ENCODE data around the gene FAM3A. TPM values are rescaled to one million over a fixed set of nuclear protein-coding genes. Genes with fewer than 3 reads are reported as not detected.

Gene FAM3A
- total and polyA plus RNA-seq, 10 donors: 29.1 to 54.5 (median 35.0) TPM

DNA sequence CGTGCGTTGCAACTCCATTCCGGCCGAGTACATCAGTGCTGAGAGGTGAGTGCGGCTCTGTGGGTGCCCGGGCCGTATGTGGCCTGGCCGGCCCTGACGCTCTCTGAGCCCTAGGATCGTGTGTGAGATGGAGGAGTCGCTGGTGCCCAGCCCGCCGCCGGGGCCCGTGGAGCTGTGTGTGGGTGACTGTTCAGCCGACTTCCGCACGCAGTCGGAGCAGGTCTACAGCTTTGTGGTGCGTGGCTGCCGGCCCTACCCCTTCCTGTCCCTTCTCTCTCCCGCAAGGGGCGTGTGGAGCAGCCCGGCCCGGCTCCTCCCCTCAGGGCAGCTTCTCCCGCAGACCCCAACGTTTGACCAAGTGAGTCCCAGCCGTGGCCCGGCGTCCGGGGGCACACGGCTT lies 50.0 kb downstream of the FAM3A start:
- Histone ChIP-seq H3K4me1 (no peaks in the 10 kb centered on the region), H3K4me3 (no peak overlapping the region), H3K27ac (no peak overlapping the region), H3K36me3 (peaks cover 0 to 100% (median 42%) of the 10 kb centered on the region in 6 donors), H3K27me3 (replicated peaks in 1 of 7) (no peaks in the 10 kb centered on the region), H3K9me3 (no peaks in the 10 kb centered on the region)
- DNase-seq: no peak
- TF ChIP-seq, protein P1, sequence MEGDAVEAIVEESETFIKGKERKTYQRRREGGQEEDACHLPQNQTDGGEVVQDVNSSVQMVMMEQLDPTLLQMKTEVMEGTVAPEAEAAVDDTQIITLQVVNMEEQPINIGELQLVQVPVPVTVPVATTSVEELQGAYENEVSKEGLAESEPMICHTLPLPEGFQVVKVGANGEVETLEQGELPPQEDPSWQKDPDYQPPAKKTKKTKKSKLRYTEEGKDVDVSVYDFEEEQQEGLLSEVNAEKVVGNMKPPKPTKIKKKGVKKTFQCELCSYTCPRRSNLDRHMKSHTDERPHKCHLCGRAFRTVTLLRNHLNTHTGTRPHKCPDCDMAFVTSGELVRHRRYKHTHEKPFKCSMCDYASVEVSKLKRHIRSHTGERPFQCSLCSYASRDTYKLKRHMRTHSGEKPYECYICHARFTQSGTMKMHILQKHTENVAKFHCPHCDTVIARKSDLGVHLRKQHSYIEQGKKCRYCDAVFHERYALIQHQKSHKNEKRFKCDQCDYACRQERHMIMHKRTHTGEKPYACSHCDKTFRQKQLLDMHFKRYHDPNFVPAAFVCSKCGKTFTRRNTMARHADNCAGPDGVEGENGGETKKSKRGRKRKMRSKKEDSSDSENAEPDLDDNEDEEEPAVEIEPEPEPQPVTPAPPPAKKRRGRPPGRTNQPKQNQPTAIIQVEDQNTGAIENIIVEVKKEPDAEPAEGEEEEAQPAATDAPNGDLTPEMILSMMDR (IDR thresholded peaks at IDR 0.05 in 8 of 11, conservative IDR thresholded peaks at IDR 0.05 in 3 of 11): no peak
- TF ChIP-seq POLR2AphosphoS5 (IDR thresholded peaks at IDR 0.05) (no peak), POLR2A (IDR thresholded peaks at IDR 0.05) (no peak)
- intact Hi-C loops (cut with DNase I; ENCODE audit: low total_unique reads): no loop called here
- 94 to 97% (median 94%) methylated on average over 21 to 32 of the region's 32 CpGs; no CpG with 5 or more reads in 2 of the 5 donors for WGBS, 5 donors

DNA sequence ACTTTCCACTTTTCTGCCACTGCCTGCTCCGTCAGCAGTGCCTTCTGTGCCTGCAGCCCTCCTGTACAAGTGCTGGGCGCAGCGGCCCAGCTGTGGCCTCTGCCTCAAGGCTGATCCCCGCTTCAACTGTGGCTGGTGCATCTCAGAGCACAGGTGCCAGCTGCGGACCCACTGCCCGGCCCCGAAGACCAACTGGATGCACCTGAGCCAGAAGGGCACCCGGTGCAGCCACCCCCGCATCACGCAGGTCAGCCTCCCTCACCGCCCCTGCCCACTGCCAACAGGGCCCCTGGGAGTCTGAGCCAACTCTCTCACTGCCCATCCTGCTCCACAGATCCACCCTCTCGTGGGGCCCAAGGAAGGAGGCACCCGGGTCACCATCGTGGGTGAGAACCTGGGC lies 50.4 kb downstream of the FAM3A start:
- H3K27me3 ChIP-seq (replicated peaks in 1 of 7): no peaks in the 10 kb centered on the region
- H3K9me3 ChIP-seq: no peaks in the 10 kb centered on the region
- no peaks in the 10 kb centered on the region for H3K4me1 ChIP-seq
- no peak for DNase-seq
- peaks cover 0 to 100% (median 40%) of the 10 kb centered on the region in 6 donors for H3K36me3 ChIP-seq
- TF ChIP-seq, protein P1 (IDR thresholded peaks at IDR 0.05 in 8 of 11, conservative IDR thresholded peaks at IDR 0.05 in 3 of 11): no peak
- no peak for TF ChIP-seq POLR2AphosphoS5 (IDR thresholded peaks at IDR 0.05)
- TF ChIP-seq POLR2A (IDR thresholded peaks at IDR 0.05): no peak
- intact Hi-C loops (cut with DNase I; ENCODE audit: low total_unique reads): no loop called here
- 88 to 96% (median 93%) methylated on average over 5 to 14 of the region's 14 CpGs for WGBS, 5 donors
- H3K4me3 ChIP-seq: no peak overlapping the region
- H3K27ac ChIP-seq: no peak overlapping the region

DNA sequence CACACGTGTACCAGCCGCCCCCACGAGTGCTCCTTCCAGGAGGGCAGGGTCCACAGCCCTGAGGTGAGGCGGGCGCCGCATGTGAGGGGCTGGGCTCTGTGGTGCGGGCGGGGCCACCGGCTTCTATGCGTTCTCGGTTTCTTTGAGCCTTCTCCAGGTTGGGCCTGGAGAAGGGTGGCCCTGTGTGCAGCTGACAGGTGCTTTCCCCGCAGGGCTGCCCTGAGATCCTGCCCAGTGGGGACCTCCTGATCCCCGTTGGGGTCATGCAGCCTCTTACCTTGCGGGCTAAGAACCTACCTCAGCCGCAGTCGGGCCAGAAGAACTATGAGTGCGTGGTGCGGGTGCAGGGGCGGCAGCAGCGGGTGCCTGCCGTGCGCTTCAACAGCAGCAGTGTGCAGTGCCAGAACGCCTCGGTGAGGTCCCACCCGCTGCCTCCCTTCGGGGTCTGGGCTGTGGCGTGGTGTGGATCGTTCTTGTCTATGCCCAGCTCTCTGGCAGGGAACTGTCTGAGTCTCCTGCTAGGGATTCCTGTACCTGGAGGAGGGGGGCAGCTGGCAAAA lies 51.1 kb downstream of the FAM3A start:
- H3K4me3 ChIP-seq: no peak overlapping the region
- TF ChIP-seq POLR2A (IDR thresholded peaks at IDR 0.05) (no peak), POLR2AphosphoS5 (IDR thresholded peaks at IDR 0.05) (no peak)
- TF ChIP-seq, protein P1 (IDR thresholded peaks at IDR 0.05 in 8 of 11, conservative IDR thresholded peaks at IDR 0.05 in 3 of 11): no peak
- no peak overlapping the region for H3K27ac ChIP-seq
- no peaks in the 10 kb centered on the region for H3K9me3 ChIP-seq
- DNase-seq: no peak
- no peaks in the 10 kb centered on the region for H3K27me3 ChIP-seq (replicated peaks in 1 of 7)
- H3K4me1 ChIP-seq: peaks cover 0 to 4% (median under 1%) of the 10 kb centered on the region in 6 donors
- intact Hi-C loops (cut with DNase I; ENCODE audit: low total_unique reads): no loop called here
- H3K36me3 ChIP-seq: peaks cover 0 to 99% (median 35%) of the 10 kb centered on the region in 6 donors
- WGBS, 5 donors: 91 to 96% (median 95%) methylated on average over 25 to 28 of the region's 28 CpGs; no CpG with 5 or more reads in 1 of the 5 donors

DNA sequence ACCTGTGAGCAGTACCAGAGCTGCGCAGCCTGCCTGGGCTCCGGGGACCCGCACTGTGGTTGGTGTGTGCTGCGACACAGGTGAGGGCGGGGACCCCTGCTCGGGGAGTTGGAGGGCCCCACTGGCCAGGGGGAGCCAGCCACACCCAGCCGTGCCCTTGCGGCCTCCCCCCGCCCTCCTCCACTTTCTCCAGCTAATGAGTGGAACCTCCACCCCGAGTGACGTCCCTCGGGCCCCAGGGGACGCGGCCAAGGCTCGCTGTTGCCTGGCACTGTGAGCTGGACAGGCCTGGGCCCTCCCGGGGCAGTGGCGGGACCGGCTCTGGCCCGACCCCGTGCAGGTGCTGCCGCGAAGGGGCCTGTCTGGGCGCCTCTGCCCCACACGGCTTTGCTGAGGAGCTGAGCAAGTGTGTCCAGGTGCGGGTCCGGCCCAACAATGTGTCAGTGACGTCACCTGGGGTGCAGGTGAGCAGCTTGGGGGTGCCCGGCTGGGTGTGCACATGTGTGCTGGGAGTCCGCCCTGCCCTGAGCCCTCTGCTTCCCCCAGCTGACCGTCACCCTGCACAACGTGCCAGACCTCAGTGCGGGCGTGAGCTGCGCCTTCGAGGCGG lies 52.3 kb downstream of the FAM3A start:
- no peak overlapping the region for H3K4me3 ChIP-seq
- no peak for DNase-seq
- H3K27ac ChIP-seq: no peak overlapping the region
- peaks cover 0 to 87% (median 27%) of the 10 kb centered on the region in 6 donors for H3K36me3 ChIP-seq
- no peaks in the 10 kb centered on the region for H3K9me3 ChIP-seq
- H3K27me3 ChIP-seq (replicated peaks in 1 of 7): peaks cover 0 to under 1% (median 0%) of the 10 kb centered on the region in 7 donors
- TF ChIP-seq, protein P1 (IDR thresholded peaks at IDR 0.05 in 8 of 11, conservative IDR thresholded peaks at IDR 0.05 in 3 of 11): no peak
- TF ChIP-seq POLR2AphosphoS5 (IDR thresholded peaks at IDR 0.05) (no peak), POLR2A (IDR thresholded peaks at IDR 0.05) (no peak)
- 92 to 95% (median 94%) methylated on average over 7 to 36 of the region's 36 CpGs for WGBS, 5 donors
- intact Hi-C loops (cut with DNase I; ENCODE audit: low total_unique reads): no loop called here
- peaks cover 0 to 16% (median 9%) of the 10 kb centered on the region in 6 donors for H3K4me1 ChIP-seq

Measured in spleen (tissue), 11 donors.